K562 (cell line): Measurements from ENCODE around the gene GPD2. TPM values are rescaled to one million over a fixed set of nuclear protein-coding genes. Genes with fewer than 3 reads are reported as not detected.

Source experiments
- ATAC-seq: fragments of 200-7000 bp; cut with Tn5 transposase; 3 replicates; pipeline ENCODE4 v1.9.1; 2020; ENCODE audit warnings: moderate library complexity
- BruUV-seq: library from RNA; stranded (reverse); fragments of 400-500 nt; replicated peaks from 2 replicates; lab custom pipeline; 2021; lab: Mats Ljungman, UMichigan
- CTCF ChIA-PET: fragments of 300-600 bp; formaldehyde crosslinking; extraction: SDS; loops from one replicate; lab custom pipeline; 2021; ENCODE audit warnings: low intra/inter-chr PET ratio; lab: Yijun Ruan, JAX
- POLR2A ChIA-PET: fragments of 300-600, 350-650 bp; sonication (Branson Sonifier 250); formaldehyde crosslinking; extraction: SDS; loops from one replicate; lab custom pipeline; 2021; ENCODE audit warnings: antibody characterized with exemption, inconsistent platforms; lab: Yijun Ruan, JAX
- DNase-seq, 4 experiments: peaks; one replicate each; pipeline versions ENCODE4 v3.0.0 to v3.0.0-alpha.2; 2011 to 2018; ENCODE audit warnings: low spot score in 3 of 4, mixed read lengths in 3 of 4; ENCODE audit errors: extremely low read depth in 1 of 4
- FAIRE-seq: peaks from 2 replicates; lab custom pipeline; 2011; peaks lifted over from hg19 to GRCh38; lab: Jason Lieb, UNC
- H2AFZ ChIP-seq: 2 replicates; pipeline ENCODE4 v1.6.0; 2011; ENCODE audit warnings: low read depth, low read length, control low read depth, inconsistent platforms
- H3K27ac ChIP-seq: fragments of 200-600 bp; 3 replicates; pipeline ENCODE4 v1.8.0; 2011; ENCODE audit warnings: low read depth, mild to moderate bottlenecking, control low read depth, inconsistent platforms, low read length, moderate library complexity, mixed read lengths; ENCODE audit errors: extremely low read depth
- H3K27me3 ChIP-seq, 2 experiments: fragments of 300-600 bp in 1 of 2; 2 replicates in 1 of 2; 3 replicates in 1 of 2; pipeline versions ENCODE4 v1.6.0 to v1.8.0; 2011; ENCODE audit warnings: inconsistent platforms in 2 of 2, low read length in 2 of 2, mild to moderate bottlenecking in 1 of 2, mixed read lengths in 1 of 2, moderate library complexity in 1 of 2; ENCODE audit not compliant: control insufficient read depth in 2 of 2, insufficient read depth in 2 of 2
- H3K36me3 ChIP-seq: fragments of 300-600 bp; 3 replicates; pipeline ENCODE4 v1.8.0; 2011; ENCODE audit warnings: mild to moderate bottlenecking, low read length, inconsistent platforms; ENCODE audit not compliant: control insufficient read depth, insufficient read depth
- H3K4me1 ChIP-seq, 2 experiments: fragments of 200-600 bp in 1 of 2; replicated peaks in 1 of 2; 2 replicates in 1 of 2; 3 replicates in 1 of 2; pipeline versions ENCODE4 v1.5.1 to v1.8.0; 2011; ENCODE audit warnings: inconsistent platforms in 2 of 2, low read length in 2 of 2, mild to moderate bottlenecking in 1 of 2, mixed read lengths in 1 of 2, moderate library complexity in 1 of 2; ENCODE audit not compliant: control insufficient read depth in 2 of 2, insufficient read depth in 2 of 2
- H3K4me2 ChIP-seq: 2 replicates; pipeline ENCODE4 v1.6.1; 2011; ENCODE audit warnings: low read length, control low read depth, inconsistent platforms, mixed read lengths; ENCODE audit not compliant: insufficient read depth
- H3K4me3 ChIP-seq: fragments of 200-600 bp; sonication (generic), shearing (Covaris generic); 2 replicates; pipeline ENCODE4 v1.5.1; 2016; ENCODE audit warnings: control low read depth, inconsistent platforms
- H3K79me2 ChIP-seq: fragments of 200-600 bp; 3 replicates; pipeline ENCODE4 v1.8.0; 2011; ENCODE audit warnings: low read length, inconsistent platforms; ENCODE audit not compliant: control insufficient read depth, insufficient read depth
- H3K9ac ChIP-seq, 2 experiments: 2 replicates each; pipeline versions ENCODE4 v1.6.0 to v1.6.1; 2011; ENCODE audit warnings: low read depth in 2 of 2, low read length in 2 of 2, control low read depth in 1 of 2, inconsistent platforms in 1 of 2, mild to moderate bottlenecking in 1 of 2, mixed read lengths in 1 of 2; ENCODE audit not compliant: insufficient read depth in 1 of 2
- H3K9me1 ChIP-seq: one replicate; pipeline ENCODE4 v1.6.0; 2011; ENCODE audit warnings: inconsistent platforms, mild to moderate bottlenecking, low read length, moderate library complexity; ENCODE audit not compliant: control insufficient read depth, insufficient read depth
- H3K9me3 ChIP-seq: replicated peaks from 2 replicates; pipeline ENCODE4 v1.5.1; 2011; ENCODE audit warnings: low read depth, low read length, inconsistent platforms; ENCODE audit not compliant: control insufficient read depth, insufficient read depth
- H4K20me1 ChIP-seq: replicated peaks from 2 replicates; pipeline ENCODE4 v1.6.1; 2011; ENCODE audit warnings: low read length, inconsistent platforms, mixed read lengths; ENCODE audit not compliant: control insufficient read depth, insufficient read depth
- DMBX1 ChIP-seq: fragments of 250-450 bp; sonication (Bioruptor Pico); IDR thresholded peaks from 2 replicates; pipeline ENCODE4 v1.8.0; 2022; ENCODE audit warnings: inconsistent platforms, mild to moderate bottlenecking, moderate library complexity, borderline replicate concordance
- ERF ChIP-seq: fragments of 450-650 bp; formaldehyde crosslinking; IDR thresholded peaks from 2 replicates; pipeline ENCODE4 v1.4.0; 2020; ENCODE audit warnings: mild to moderate bottlenecking, mixed read lengths
- ESRRA ChIP-seq: fragments of 450-650 bp; IDR thresholded peaks from 2 replicates; pipeline ENCODE4 v1.6.1; 2014; ENCODE audit warnings: low read depth, mild to moderate bottlenecking, moderate library complexity, borderline replicate concordance
- FOS ChIP-seq: IDR thresholded peaks from 3 replicates; pipeline ENCODE4 v1.6.1; 2011; ENCODE audit not compliant: insufficient read length; ENCODE audit errors: extremely low read depth
- FOXA1 ChIP-seq: fragments of 450-650 bp; IDR thresholded peaks from 2 replicates; pipeline ENCODE4 v1.6.1; 2016; ENCODE audit warnings: mild to moderate bottlenecking, borderline replicate concordance
- GTF3C2 ChIP-seq: IDR thresholded peaks from 3 replicates; pipeline ENCODE4 v1.6.1; 2011; ENCODE audit warnings: borderline replicate concordance, mild to moderate bottlenecking, moderate library complexity; ENCODE audit not compliant: insufficient read length; ENCODE audit errors: extremely low read depth
- MITF ChIP-seq: IDR thresholded peaks from 2 replicates; pipeline ENCODE4 v1.6.1; 2014; ENCODE audit warnings: antibody characterized with exemption
- RBFOX2 ChIP-seq: fragments of 200-400 bp; formaldehyde crosslinking; IDR thresholded peaks from 2 replicates; pipeline ENCODE4 v1.6.1; 2017; ENCODE audit warnings: low read depth, mild to moderate bottlenecking, low read length, moderate library complexity
- SP2 ChIP-seq: IDR thresholded peaks from 2 replicates; pipeline ENCODE4 v1.6.1; 2011; ENCODE audit warnings: mild to moderate bottlenecking, low read depth, low read length, moderate library complexity; ENCODE audit not compliant: poor library complexity, severe bottlenecking; ENCODE audit errors: extremely low read depth
- TAF1 ChIP-seq: IDR thresholded peaks from 2 replicates; pipeline ENCODE4 v1.6.1; 2011; ENCODE audit warnings: mild to moderate bottlenecking, low read length, moderate library complexity; ENCODE audit not compliant: insufficient read depth, control insufficient read depth, severe bottlenecking; ENCODE audit errors: extremely low read depth
- TFE3 ChIP-seq: fragments of 450-650 bp; formaldehyde crosslinking; IDR thresholded peaks from 2 replicates; pipeline ENCODE4 v1.4.0; 2020; ENCODE audit warnings: mild to moderate bottlenecking, mixed read lengths
- ZNF277 ChIP-seq: fragments of 250-450 bp; sonication (Bioruptor Pico); IDR thresholded peaks from 2 replicates; pipeline ENCODE4 v1.8.0; 2022; ENCODE audit warnings: inconsistent platforms, mild to moderate bottlenecking, moderate library complexity, borderline replicate concordance
- ZNF561 ChIP-seq: fragments of 450-650 bp; formaldehyde crosslinking; conservative IDR thresholded peaks from 2 replicates; pipeline ENCODE4 v1.4.0; 2020; ENCODE audit warnings: mild to moderate bottlenecking, moderate library complexity
- ZSCAN29 ChIP-seq: fragments of 450-650 bp; IDR thresholded peaks from 2 replicates; pipeline ENCODE4 v1.6.1; 2017
- WGBS: fragments of 100-300 bp; shearing (Covaris generic); methylation state at CpG from one replicate; pipeline ENCODE4 v1.1.6; 2016; ENCODE audit warnings: low coverage, mixed read lengths; ENCODE audit not compliant: insufficient coverage; ENCODE audit errors: missing lambda C conversion rate; 5-methylcytosine and 5-hydroxymethylcytosine counted together
- in situ Hi-C: fragments of 300-500 bp; cut with MboI; formaldehyde crosslinking; loops from 4 replicates; pipeline ENCODE4 v1.15.0; 2018; ENCODE audit warnings: inconsistent platforms, mixed read lengths
- intact Hi-C: fragments of 100-400 bp; cut with micrococcal nuclease; formaldehyde crosslinking; loops from 2 replicates; pipeline ENCODE4 v1.14.2; 2022
- polyA plus RNA-seq, 8 experiments: library from polyadenylated mRNA; depleted of rRNA in 4 of 8; stranded (reverse) in 5 of 8; unstranded in 3 of 8; fragments of >200 nt; fragmentation: Nextera tagmentation in 2 of 8; fragmentation: Illumina TruSeq in 1 of 8; extraction: Ambion mirVana in 2 of 8; extraction: Trizol in 1 of 8; gene quantifications; 2 replicates each; pipeline versions ENCODE4 v1.2.1 to v1.2.3, GENCODE V29; 2011 to 2014; ENCODE audit warnings: inconsistent platforms in 1 of 8, missing spikeins in 1 of 8
- total RNA-seq, 7 experiments: library from RNA; depleted of rRNA in 6 of 7; stranded (reverse); fragments of >200 nt in 6 of 7; fragmentation: Illumina TruSeq in 2 of 7; extraction: Trizol in 2 of 7; gene quantifications; 2 replicates each; pipeline versions ENCODE4 v1.2.1 to v1.2.3, GENCODE V29; 2011 to 2021; ENCODE audit warnings: low replicate concordance in 1 of 7

Gene GPD2
- total and polyA plus RNA-seq, 9 of the 15 experiments (the other 6 are each of a cell fraction or from before 2014, with no cell fraction given): 5.2 to 39.2 (median 19.0) TPM

GRCh38 chr2:156511803-156512202 lies 75.6 kb downstream of the GPD2 start (continued):
- TF ChIP-seq GTF3C2: no peak
- TF ChIP-seq SP2: no peak
- TF ChIP-seq ERF (CRISPR knock-in tag): no peak
- TF ChIP-seq FOXA1: no peak

GRCh38 chr2:156512451-156512850 lies 76.3 kb downstream of the GPD2 start:
- H3K27me3 ChIP-seq: no peaks in the 10 kb centered on the region
- FAIRE-seq: no peak
- 30% methylated on average over 2 of the region's 2 CpGs for WGBS
- no peak overlapping the region for H3K9ac ChIP-seq
- H3K4me1 ChIP-seq: no peaks in the 10 kb centered on the region
- no peak for ATAC-seq
- BruUV-seq: no TSS peak
- H3K36me3 ChIP-seq: no peaks in the 10 kb centered on the region; the same call in 2 of the 3 replicates
- H3K27ac ChIP-seq: no peak overlapping the region
- H3K4me3 ChIP-seq: no peak overlapping the region
- H4K20me1 ChIP-seq: no peaks in the 10 kb centered on the region
- ChIA-PET CTCF (no interaction called here), POLR2A (interaction anchor here (1.1 kb wide), 1 partner anchor 193 kb away, joined by 3 read pairs; no protein-coding TSS in a partner anchor)
- H3K9me1 ChIP-seq: no peaks in the 10 kb centered on the region
- no peak overlapping the region for H2AFZ ChIP-seq
- in situ Hi-C loops (no loop called here), intact Hi-C loops (no loop called here)
- no peaks in the 10 kb centered on the region for H3K9me3 ChIP-seq
- DNase-seq: no peak
- H3K79me2 ChIP-seq: no peaks in the 10 kb centered on the region
- no peak overlapping the region for H3K4me2 ChIP-seq
- TF ChIP-seq ESRRA (no peak), ZNF277 (CRISPR knock-in tag) (no peak), ZNF561 (CRISPR knock-in tag) (no peak), TAF1 (no peak), ZSCAN29 (no peak), TFE3 (CRISPR knock-in tag) (no peak), RBFOX2 (no peak), FOS (no peak), DMBX1 (CRISPR knock-in tag) (no peak), MITF (no peak)
